GM23338 (cell line): Measurements from ENCODE around the gene RAP1GDS1. TPM values are rescaled to one million over a fixed set of nuclear protein-coding genes. Genes with fewer than 3 reads are reported as not detected.

Source experiments
- ATAC-seq: fragments of 200-7000 bp; cut with Tn5 transposase; 3 replicates; pipeline ENCODE4 v1.9.1; 2020
- DNase-seq: peaks from one replicate; pipeline ENCODE4 v3.0.0-alpha.2; 2015; ENCODE audit warnings: low spot score
- H2AFZ ChIP-seq: fragments of 200-600 bp; sonication (generic); 2 replicates; pipeline ENCODE4 v1.8.0; 2016; ENCODE audit warnings: antibody characterized with exemption, mild to moderate bottlenecking, moderate library complexity
- H3F3A ChIP-seq: fragments of 200-600 bp; sonication (generic); replicated peaks from 2 replicates; pipeline ENCODE4 v1.8.0; 2017; ENCODE audit warnings: antibody characterized with exemption, mixed run types, low read depth
- H3K27ac ChIP-seq: fragments of 200-600 bp; sonication (generic); 2 replicates; pipeline ENCODE4 v1.6.1; 2016; ENCODE audit warnings: low read depth
- H3K27me3 ChIP-seq: fragments of 200-600 bp; sonication (generic); 2 replicates; pipeline ENCODE4 v1.8.0; 2016; ENCODE audit warnings: mild to moderate bottlenecking, mixed run types, moderate library complexity; ENCODE audit not compliant: insufficient read depth
- H3K36me3 ChIP-seq: fragments of 200-600 bp; sonication (generic); 2 replicates; pipeline ENCODE4 v1.8.0; 2016; ENCODE audit warnings: mild to moderate bottlenecking; ENCODE audit not compliant: insufficient read depth
- H3K4me1 ChIP-seq: fragments of 200-600 bp; sonication (generic); 2 replicates; pipeline ENCODE4 v1.8.0; 2016; ENCODE audit warnings: mild to moderate bottlenecking, moderate library complexity; ENCODE audit not compliant: insufficient read depth
- H3K4me2 ChIP-seq: fragments of 200-600 bp; sonication (generic); 2 replicates; pipeline ENCODE4 v1.7.1; 2017; ENCODE audit warnings: mixed run types
- H3K4me3 ChIP-seq: fragments of 200-600 bp; sonication (generic); 2 replicates; pipeline ENCODE4 v1.6.1; 2016; ENCODE audit warnings: mixed run types
- H3K79me2 ChIP-seq: fragments of 200-600 bp; sonication (generic); replicated peaks from 2 replicates; pipeline ENCODE4 v1.8.0; 2017; ENCODE audit warnings: mild to moderate bottlenecking; ENCODE audit not compliant: insufficient read depth
- H3K9me2 ChIP-seq: fragments of 200-600 bp; sonication (generic); 2 replicates; pipeline ENCODE4 v1.8.0; 2017; ENCODE audit not compliant: insufficient read depth
- H4K20me1 ChIP-seq: fragments of 200-600 bp; sonication (generic); replicated peaks from 2 replicates; pipeline ENCODE4 v1.8.0; 2017; ENCODE audit warnings: mild to moderate bottlenecking; ENCODE audit not compliant: insufficient read depth
- H3K27ac Mint-ChIP-seq: 2 replicates; pipeline ENCODE4 v1.8.0; 2020; ENCODE audit warnings: inconsistent platforms, mild to moderate bottlenecking, moderate library complexity, mixed read lengths
- H3K27me3 Mint-ChIP-seq: 3 replicates; pipeline ENCODE4 v1.8.0; 2022; ENCODE audit warnings: low read depth, mild to moderate bottlenecking, moderate library complexity, mixed read lengths, inconsistent platforms; ENCODE audit not compliant: insufficient read depth, poor library complexity
- H3K36me3 Mint-ChIP-seq: 3 replicates; pipeline ENCODE4 v1.8.0; 2021; ENCODE audit warnings: low read depth, mild to moderate bottlenecking, inconsistent platforms, moderate library complexity, mixed read lengths
- H3K4me1 Mint-ChIP-seq: 3 replicates; pipeline ENCODE4 v1.8.0; 2020; ENCODE audit warnings: mild to moderate bottlenecking, inconsistent platforms, mixed read lengths
- H3K4me3 Mint-ChIP-seq: 3 replicates; pipeline ENCODE4 v1.8.0; 2021; ENCODE audit warnings: moderate library complexity, mild to moderate bottlenecking, inconsistent platforms, mixed read lengths
- H3K9me3 Mint-ChIP-seq: 3 replicates; pipeline ENCODE4 v1.8.0; 2020; ENCODE audit warnings: moderate library complexity, mild to moderate bottlenecking, inconsistent platforms, mixed read lengths
- CREB1 ChIP-seq: fragments of 250-450 bp; sonication (Bioruptor Pico); IDR thresholded peaks from 2 replicates; pipeline ENCODE4 v1.5.0; 2020; ENCODE audit warnings: low read depth, mild to moderate bottlenecking, moderate library complexity
- CTCF ChIP-seq, 2 experiments: fragments of 200-600 bp in 1 of 2; sonication (generic) in 1 of 2; conservative IDR thresholded peaks; 2 replicates each; pipeline versions ENCODE4 v1.5.1 to v1.6.1; 2016 to 2017; ENCODE audit warnings: antibody characterized with exemption in 2 of 2, low read depth in 2 of 2, mild to moderate bottlenecking in 2 of 2, moderate library complexity in 1 of 2
- ETS1 ChIP-seq: IDR thresholded peaks from 2 replicates; pipeline ENCODE4 v1.6.1; 2016; ENCODE audit warnings: antibody characterized with exemption
- EZH2 ChIP-seq: fragments of 200-600 bp; sonication (generic); IDR thresholded peaks from one replicate; pipeline ENCODE4 v1.8.0; 2017; ENCODE audit warnings: antibody characterized with exemption, mild to moderate bottlenecking, low read depth; ENCODE audit not compliant: unreplicated experiment
- EZH2phosphoT487 ChIP-seq: fragments of 200-600 bp; sonication (generic); IDR thresholded peaks from one replicate; pipeline ENCODE4 v1.8.1; 2018; ENCODE audit warnings: antibody characterized with exemption; ENCODE audit not compliant: unreplicated experiment
- JUNB ChIP-seq: IDR thresholded peaks from one replicate; pipeline ENCODE4 v1.6.1; 2016; ENCODE audit warnings: antibody characterized with exemption; ENCODE audit not compliant: unreplicated experiment
- NANOG ChIP-seq: IDR thresholded peaks from 2 replicates; pipeline ENCODE4 v1.6.1; 2016; ENCODE audit warnings: antibody characterized with exemption, borderline replicate concordance
- POLR2AphosphoS5 ChIP-seq: IDR thresholded peaks from 2 replicates; pipeline ENCODE4 v1.6.1; 2016; ENCODE audit warnings: antibody characterized with exemption, low read depth
- REST ChIP-seq: IDR thresholded peaks from one replicate; pipeline ENCODE4 v1.6.1; 2018; ENCODE audit warnings: antibody characterized with exemption; ENCODE audit not compliant: unreplicated experiment
- STAT1 ChIP-seq: IDR thresholded peaks from one replicate; pipeline ENCODE4 v1.6.1; 2016; ENCODE audit warnings: antibody characterized with exemption; ENCODE audit not compliant: unreplicated experiment
- ZNF114 ChIP-seq: fragments of 250-450 bp; sonication (Bioruptor Pico); IDR thresholded peaks from 2 replicates; pipeline ENCODE4 v1.5.0; 2020; ENCODE audit warnings: mild to moderate bottlenecking, moderate library complexity
- ZNF331 ChIP-seq: fragments of 250-450 bp; sonication (Bioruptor Pico); IDR thresholded peaks from 2 replicates; pipeline ENCODE4 v1.5.0; 2020; ENCODE audit warnings: low read depth, mild to moderate bottlenecking, moderate library complexity
- ZNF462 ChIP-seq: fragments of 250-450 bp; sonication (Bioruptor Pico); IDR thresholded peaks from 2 replicates; pipeline ENCODE4 v1.5.0; 2020; ENCODE audit warnings: mild to moderate bottlenecking, moderate library complexity
- polyA plus RNA-seq: library from polyadenylated mRNA; unstranded; fragments of >200 nt; fragmentation: Nextera tagmentation; extraction: Ambion mirVana; gene quantifications from 2 replicates; pipeline ENCODE4 v1.2.1, GENCODE V29; 2016
- total RNA-seq: library from RNA; depleted of rRNA; stranded (reverse); fragments of >200 nt; shearing (Covaris generic); gene quantifications from 2 replicates; pipeline ENCODE4 v1.2.3, GENCODE V29; 2014

RAP1GDS1 gene
- total and polyA plus RNA-seq, 2 experiments from 2014 or later: 23.7 to 32.4 TPM

GRCh38 chr4:98470366-98470765 lies 209.2 kb downstream of the RAP1GDS1 start:
- Mint-ChIP-seq H3K4me1 (peaks cover 14% of the 10 kb centered on the region), H3K27ac (no peak overlapping the region), H3K36me3 (peaks cover 26% of the 10 kb centered on the region), H3K9me3 (no peaks in the 10 kb centered on the region), H3K27me3 (peaks cover 2% of the 10 kb centered on the region), H3K4me3 (no peak overlapping the region)
- Histone ChIP-seq H4K20me1 (no peaks in the 10 kb centered on the region), H3K27me3 (no peaks in the 10 kb centered on the region), H3K36me3 (peaks cover 4% of the 10 kb centered on the region; the same call in 1 of the 2 replicates), H3K4me3 (no peak overlapping the region), H3K4me2 (no peak overlapping the region), H3K27ac (no peak overlapping the region), H3K9me2 (no peaks in the 10 kb centered on the region), H3K4me1 (peaks cover 4% of the 10 kb centered on the region; the same call in 1 of the 2 replicates), H3K79me2 (no peaks in the 10 kb centered on the region), H2AFZ (no peak overlapping the region), H3F3A (0 out of 2 replicates have a peak, but pooled peaks cover 2% of the 10 kb centered on the region)
- DNase-seq: no peak
- TF ChIP-seq POLR2AphosphoS5: no peak
- no peak for TF ChIP-seq NANOG
- TF ChIP-seq ZNF331 (CRISPR knock-in tag): no peak
- TF ChIP-seq ZNF462: no peak
- TF ChIP-seq JUNB: no peak
- no peak for TF ChIP-seq CTCF (conservative IDR thresholded peaks at IDR 0.05; ENCODE audit: low read depth in 2 of 2)
- TF ChIP-seq REST: no peak
- no peak for TF ChIP-seq EZH2
- no peak for TF ChIP-seq ETS1
- TF ChIP-seq ZNF114 (CRISPR knock-in tag): no peak
- TF ChIP-seq CREB1: no peak
- no peak for TF ChIP-seq STAT1
- TF ChIP-seq EZH2phosphoT487: no peak
- ATAC-seq: no peak
